Measurements from ENCODE around the gene MINAR1.

The MINAR1 gene

GRCh38 chr15:79479616-79480015 is 47.5 kb downstream of the MINAR1 start:
- TF ChIP-seq CTCF (IDR thresholded peaks at IDR 0.05; ENCODE audit: low read depth, low read length, missing control alignments) = no peak
- no peak overlapping the region for H3K4me3 ChIP-seq (ENCODE audit: low read depth, low read length)
- no peak for DNase-seq (ENCODE audit: low read depth)

GRCh38 chr15:79481793-79482192 is 49.7 kb downstream of the MINAR1 start:
- TF ChIP-seq CTCF (IDR thresholded peaks at IDR 0.05; ENCODE audit: low read depth, low read length, missing control alignments) = no peak
- DNase-seq (ENCODE audit: low read depth) = no peak
- H3K4me3 ChIP-seq (ENCODE audit: low read depth, low read length) = no peak overlapping the region

Measured in GM12864 (cell line).